ENCODE measurements around the gene CHCHD3. TPM values are rescaled to one million over a fixed set of nuclear protein-coding genes. Genes with fewer than 3 reads are reported as not detected.
A peak's percentile ranks its signal among the peaks of the same experiment; 100 is the strongest.

Gene CHCHD3
- total RNA-seq, 1 donor from 2014 or later, result 38.5 TPM

GRCh38 chr7:133079296-133079695, 2.6 kb downstream of the CHCHD3 start:
- intact Hi-C loops (cut with DNase I), result no loop called here
- Histone ChIP-seq H3K4me3 (no peak overlapping the region), H3K9me3 (no peaks in the 10 kb centered on the region), H3K4me1 (peaks cover 23% of the 10 kb centered on the region), H3K27me3 (ENCODE audit: low read depth) (no peaks in the 10 kb centered on the region), H3K27ac (no peak overlapping the region), H3K36me3 (peaks cover 5% of the 10 kb centered on the region)
- no peak for TF ChIP-seq CTCF (IDR thresholded peaks at IDR 0.05)
- ATAC-seq (no peak), DNase-seq (no peak)

DNA sequence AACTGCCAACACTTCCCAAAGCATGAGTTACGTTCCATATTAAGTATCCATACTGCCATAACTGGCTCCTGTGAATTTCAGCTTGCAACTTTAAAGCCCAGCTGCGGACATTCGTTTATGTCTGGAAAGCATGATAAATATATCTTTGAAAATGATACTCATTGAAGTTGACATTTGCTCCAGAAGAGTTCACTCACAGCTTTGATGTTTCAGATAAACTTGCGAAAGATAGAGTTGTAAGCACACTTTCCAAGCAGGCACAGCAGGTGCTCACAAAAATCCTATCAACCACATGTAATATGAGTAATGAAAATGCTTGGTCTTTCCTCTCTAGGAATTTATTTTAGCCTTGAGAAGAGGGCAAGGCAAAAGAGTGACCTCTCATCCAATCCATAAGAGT, 4.5 kb downstream of the CHCHD3 start:
- ATAC-seq (no peak), DNase-seq (no peak)
- Histone ChIP-seq H3K4me3 (no peak overlapping the region), H3K9me3 (no peaks in the 10 kb centered on the region), H3K36me3 (peaks cover 5% of the 10 kb centered on the region), H3K27me3 (ENCODE audit: low read depth) (no peaks in the 10 kb centered on the region), H3K27ac (no peak overlapping the region), H3K4me1 (peaks cover 23% of the 10 kb centered on the region)
- intact Hi-C loops (cut with DNase I), result no loop called here
- TF ChIP-seq CTCF (IDR thresholded peaks at IDR 0.05), result no peak

DNA sequence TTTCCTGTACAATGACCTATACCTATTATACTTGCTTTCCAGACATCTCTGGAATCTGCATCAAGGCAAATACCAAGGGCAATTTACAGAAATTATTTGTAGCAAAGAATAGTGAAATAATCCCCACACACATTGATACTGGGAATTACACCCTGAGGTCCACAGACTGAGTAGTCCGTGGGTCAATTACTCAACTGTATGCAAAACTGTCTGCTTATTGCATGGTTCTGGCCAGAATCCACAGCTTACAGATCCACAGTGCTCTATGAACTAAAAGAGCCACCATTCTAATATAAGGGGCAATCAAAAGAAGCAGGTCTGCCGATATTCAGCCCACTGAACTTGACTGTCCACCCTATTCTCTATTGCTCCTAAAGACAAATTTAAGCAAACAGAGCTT, 5.7 kb downstream of the CHCHD3 start:
- intact Hi-C loops (cut with DNase I), result no loop called here

GRCh38 chr7:133071506-133071905, 10.4 kb downstream of the CHCHD3 start:
- H3K27me3 ChIP-seq (ENCODE audit: low read depth), result no peaks in the 10 kb centered on the region
- TF ChIP-seq CTCF (IDR thresholded peaks at IDR 0.05), result no peak
- H3K36me3 ChIP-seq, result peaks cover 33% of the 10 kb centered on the region
- H3K4me3 ChIP-seq, result no peak overlapping the region
- DNase-seq (no peak), ATAC-seq (no peak)
- intact Hi-C loops (cut with DNase I), result no loop called here
- H3K9me3 ChIP-seq, result no peaks in the 10 kb centered on the region
- H3K4me1 ChIP-seq, result peaks cover 6% of the 10 kb centered on the region
- H3K27ac ChIP-seq, result no peak overlapping the region

More for the DNA sequence above, 5.7 kb downstream of the CHCHD3 start:
- Histone ChIP-seq H3K4me3 (no peak overlapping the region), H3K36me3 (peaks cover 5% of the 10 kb centered on the region), H3K27me3 (ENCODE audit: low read depth) (no peaks in the 10 kb centered on the region), H3K27ac (no peak overlapping the region), H3K9me3 (no peaks in the 10 kb centered on the region), H3K4me1 (peaks cover 22% of the 10 kb centered on the region)
- DNase-seq (no peak), ATAC-seq (no peak)
- no peak for TF ChIP-seq CTCF (IDR thresholded peaks at IDR 0.05)

DNA sequence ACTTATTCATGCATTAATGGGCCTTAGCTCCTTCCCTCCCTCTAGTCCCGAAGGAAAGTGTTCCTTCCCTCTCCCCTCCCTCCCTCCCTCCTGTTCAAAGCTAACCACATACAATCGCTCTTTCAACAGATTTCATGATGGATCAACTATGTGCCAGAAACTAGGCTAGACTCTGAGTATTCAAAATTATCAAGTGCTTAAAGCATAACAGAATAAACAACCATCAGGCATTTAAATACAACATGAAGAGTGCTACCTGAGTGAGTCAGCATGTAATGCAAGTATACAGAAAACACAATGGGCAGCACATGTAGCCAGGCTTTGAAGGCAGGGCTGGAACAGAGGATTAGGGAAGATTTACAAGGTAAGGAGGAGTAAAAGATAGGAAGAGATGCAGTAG, 11.3 kb downstream of the CHCHD3 start:
- ATAC-seq, result peak; percentile 46 to 73
- no peak overlapping the region for H3K27ac ChIP-seq

More for the DNA sequence above, 11.3 kb downstream of the CHCHD3 start:
- Histone ChIP-seq H3K4me3 (no peak overlapping the region), H3K36me3 (peaks cover 41% of the 10 kb centered on the region), H3K27me3 (ENCODE audit: low read depth) (no peaks in the 10 kb centered on the region), H3K9me3 (no peaks in the 10 kb centered on the region), H3K4me1 (peaks cover 6% of the 10 kb centered on the region)
- TF ChIP-seq CTCF (IDR thresholded peaks at IDR 0.05), result no peak
- intact Hi-C loops (cut with DNase I), result no loop called here
- DNase-seq, result no peak

Measured in lower lobe of right lung (tissue), 2 donors.